B cell (primary cell): ENCODE measurements around the gene TRIP4. TPM values are rescaled to one million over a fixed set of nuclear protein-coding genes. Genes with fewer than 3 reads are reported as not detected.

ENCODE experiments used
- ATAC-seq: fragments of 200-7000 bp; cut with Tn5 transposase; one replicate; pipeline ENCODE4 v1.10.0; 2021; ENCODE audit warnings: low read depth, mild to moderate bottlenecking, moderate number of reproducible peaks, moderate library complexity
- CTCF ChIA-PET: fragments of 350-600 bp; sonication (Branson Sonifier 250); formaldehyde crosslinking; loops from one replicate; lab custom pipeline; 2021; ENCODE audit warnings: antibody characterized with exemption, inconsistent platforms; lab: Charles Lee
- POLR2A ChIA-PET: fragments of 350-600 bp; sonication (Branson Sonifier 250); formaldehyde crosslinking; loops from one replicate; lab custom pipeline; 2021; ENCODE audit warnings: antibody characterized with exemption; lab: Charles Lee
- DNase-seq: peaks from one replicate; pipeline ENCODE4 v3.0.0; 2013
- H2AFZ ChIP-seq: 2 replicates; pipeline ENCODE4 v1.6.1; 2012; ENCODE audit warnings: mild to moderate bottlenecking, low read depth, low read length; ENCODE audit not compliant: insufficient read depth, poor library complexity, severe bottlenecking
- H3K27ac ChIP-seq, 2 donors: 1 replicate in 1 of 2; 2 replicates in 1 of 2; pipeline ENCODE4 v1.5.1; 2012 to 2013; ENCODE audit warnings: low read length in 2 of 2, mild to moderate bottlenecking in 2 of 2, moderate library complexity in 1 of 2
- H3K27me3 ChIP-seq, 4 experiments: fragments of 200-600 bp in 1 of 4; sonication (generic) in 1 of 4; replicated peaks in 1 of 4; 1 replicate in 2 of 4; 2 replicates in 2 of 4; pipeline versions ENCODE4 v1.6.1 to v1.7.0; 2013 to 2016; ENCODE audit warnings: low read length in 3 of 4, mild to moderate bottlenecking in 2 of 4, mixed read lengths in 1 of 4, moderate library complexity in 1 of 4; ENCODE audit not compliant: insufficient read depth in 4 of 4, control insufficient read depth in 3 of 4; ENCODE audit errors: control extremely low read depth in 1 of 4
- H3K36me3 ChIP-seq, 2 experiments: replicated peaks in 1 of 2; 1 replicate in 1 of 2; 2 replicates in 1 of 2; pipeline versions ENCODE4 v1.6.1 to v1.7.1; 2013; ENCODE audit warnings: low read length in 1 of 2; ENCODE audit not compliant: insufficient read depth in 2 of 2, control insufficient read depth in 1 of 2; ENCODE audit errors: control extremely low read depth in 1 of 2, extremely low read depth in 1 of 2
- H3K4me1 ChIP-seq, 2 donors: fragments of 200-600 bp in 1 of 2; sonication (generic) in 1 of 2; 1 replicate in 1 of 2; 2 replicates in 1 of 2; pipeline versions ENCODE4 v1.5.1 to v1.6.1; 2013 to 2017; ENCODE audit warnings: low read length in 2 of 2; ENCODE audit not compliant: control insufficient read depth in 2 of 2, insufficient read depth in 2 of 2
- H3K4me2 ChIP-seq: replicated peaks from 2 replicates; pipeline ENCODE3; 2012; ENCODE audit warnings: mild to moderate bottlenecking, low read depth, low read length; ENCODE audit not compliant: poor library complexity, severe bottlenecking
- H3K4me3 ChIP-seq, 5 experiments: fragments of 200-600 bp in 1 of 5; sonication (generic) in 1 of 5; 1 replicate in 3 of 5; 2 replicates in 2 of 5; pipeline versions ENCODE4 v1.5.1 to v1.7.0; 2011 to 2016; ENCODE audit warnings: low read length in 4 of 5, mild to moderate bottlenecking in 4 of 5, low read depth in 2 of 5, control low read depth in 1 of 5, moderate library complexity in 1 of 5; ENCODE audit not compliant: insufficient read depth in 1 of 5; ENCODE audit errors: control extremely low read depth in 1 of 5, extremely low read depth in 1 of 5
- H3K79me2 ChIP-seq: fragments of 200-600 bp; sonication (generic); one replicate; pipeline ENCODE4 v1.6.0; 2016; ENCODE audit warnings: low read length; ENCODE audit not compliant: control insufficient read depth, insufficient read depth
- H3K9ac ChIP-seq: fragments of 200-600 bp; sonication (generic); 2 replicates; pipeline ENCODE4 v1.6.1; 2017; ENCODE audit warnings: mild to moderate bottlenecking, low read length, moderate library complexity
- H3K9me3 ChIP-seq, 3 donors: one replicate each; pipeline versions ENCODE4 v1.6.1 to v1.7.1; 2013; ENCODE audit warnings: low read length in 2 of 3; ENCODE audit not compliant: control insufficient read depth in 2 of 3, insufficient read depth in 1 of 3; ENCODE audit errors: control extremely low read depth in 1 of 3
- H4K20me1 ChIP-seq: 2 replicates; pipeline ENCODE4 v1.6.0; 2012; ENCODE audit warnings: mild to moderate bottlenecking, low read length; ENCODE audit not compliant: insufficient read depth, control insufficient read depth, poor library complexity, severe bottlenecking
- H3K27ac Mint-ChIP-seq: one replicate; pipeline ENCODE4 v1.8.0; 2021; ENCODE audit warnings: mixed read lengths
- H3K27me3 Mint-ChIP-seq: one replicate; pipeline ENCODE4 v1.8.0; 2021; ENCODE audit warnings: mixed read lengths
- H3K4me1 Mint-ChIP-seq: one replicate; pipeline ENCODE4 v1.8.0; 2021; ENCODE audit warnings: mixed read lengths
- H3K4me3 Mint-ChIP-seq: one replicate; pipeline ENCODE4 v1.8.0; 2021; ENCODE audit warnings: mixed read lengths
- H3K9me3 Mint-ChIP-seq: one replicate; pipeline ENCODE4 v1.8.0; 2022; ENCODE audit warnings: mixed read lengths; ENCODE audit not compliant: insufficient read depth
- CTCF ChIP-seq: fragments of 200-600 bp; IDR thresholded peaks from one replicate; pipeline ENCODE4 v1.8.0; 2022; ENCODE audit warnings: antibody characterized with exemption, mild to moderate bottlenecking
- EZH2 ChIP-seq: IDR thresholded peaks from 2 replicates; pipeline ENCODE4 v1.6.1; 2012; ENCODE audit warnings: borderline replicate concordance, low read depth, mild to moderate bottlenecking, moderate library complexity, low read length; ENCODE audit not compliant: insufficient read depth, poor library complexity, severe bottlenecking
- WGBS: methylation state at CpG from one replicate; pipeline ENCODE4 v1.1.5; 2013; ENCODE audit warnings: missing lambda C conversion rate; ENCODE audit not compliant: insufficient coverage; 5-methylcytosine and 5-hydroxymethylcytosine counted together
- intact Hi-C: fragments of 100-400 bp; cut with micrococcal nuclease; formaldehyde crosslinking; loops from one replicate; pipeline ENCODE4 v1.10.0; 2022
- polyA plus RNA-seq: library from polyadenylated mRNA; depleted of rRNA; stranded (reverse); fragments of >200 nt; gene quantifications from 2 replicates; pipeline ENCODE4 v1.2.3, GENCODE V29; 2012
- total RNA-seq, 2 donors: library from RNA; stranded (reverse); fragments of 120-200 nt in 1 of 2; gene quantifications; 1 replicate in 1 of 2; 2 replicates in 1 of 2; pipeline versions ENCODE4 v1.2.3 to v1.2.4, GENCODE V29; 2013 to 2022

TRIP4 gene
- total and polyA plus RNA-seq, 2 donors (not counting 1 experiment from before 2014, with no cell fraction given) = 13.7 to 38.2 TPM

- Mint-ChIP-seq H3K27ac (no peak overlapping the region), H3K9me3 (no peaks in the 10 kb centered on the region), H3K27me3 (no peaks in the 10 kb centered on the region), H3K4me1 (peaks cover 9% of the 10 kb centered on the region), H3K4me3 (no peak overlapping the region)
- Histone ChIP-seq H3K9ac (no peak overlapping the region), H3K27me3 (no peaks in the 10 kb centered on the region), H2AFZ (no peak overlapping the region), H3K4me2 (no peak overlapping the region), H3K4me1 (no peaks in the 10 kb centered on the region), H3K9me3 (no peaks in the 10 kb centered on the region), H3K79me2 (no peaks in the 10 kb centered on the region), H3K36me3 (peaks cover 15 to 61% of the 10 kb centered on the region in 2 experiments), H3K27ac (no peak overlapping the region), H4K20me1 (no peaks in the 10 kb centered on the region), H3K4me3 (no peak overlapping the region)
- intact Hi-C loops = no loop called here
- TF ChIP-seq CTCF (no peak), EZH2 (no peak)
- DNase-seq (no peak), ATAC-seq (no peak)
- CTCF ChIA-PET = no interaction called here
- POLR2A ChIA-PET = no interaction called here
- no CpG with 5 or more reads among the region's 2 CpGs for WGBS
Observed at GRCh38 chr15:64422697-64423096, 35.1 kb downstream of the TRIP4 start.

GRCh38 chr15:64423970-64424369, 36.3 kb downstream of the TRIP4 start:
- peaks cover 9% of the 10 kb centered on the region for H3K4me1 Mint-ChIP-seq
- Histone ChIP-seq H3K27me3 (no peaks in the 10 kb centered on the region), H2AFZ (no peak overlapping the region), H4K20me1 (no peaks in the 10 kb centered on the region), H3K9ac (peak overlapping the region; percentile 21), H3K4me1 (no peaks in the 10 kb centered on the region), H3K27ac (no peak overlapping the region), H3K4me3 (no peak overlapping the region), H3K9me3 (no peaks in the 10 kb centered on the region), H3K4me2 (peak overlapping the region; percentile 21), H3K79me2 (no peaks in the 10 kb centered on the region), H3K36me3 (peaks cover 15 to 57% of the 10 kb centered on the region in 2 experiments)
- WGBS = no CpG with 5 or more reads among the region's 6 CpGs
- H3K27me3 Mint-ChIP-seq = no peaks in the 10 kb centered on the region
- ATAC-seq = no peak
- peak; percentile 14 for DNase-seq
- peak overlapping the region; percentile 20 for H3K27ac Mint-ChIP-seq
- POLR2A ChIA-PET = no interaction called here
- no peak for TF ChIP-seq CTCF
- no peak for TF ChIP-seq EZH2
- intact Hi-C loops = no loop called here
- H3K9me3 Mint-ChIP-seq = no peaks in the 10 kb centered on the region
- H3K4me3 Mint-ChIP-seq = peak overlapping the region; percentile 37
- CTCF ChIA-PET = interaction anchor here (2.3 kb wide), 1 partner anchor 230 kb away, joined by 6 read pairs; no protein-coding TSS in a partner anchor
